SH-SY5Y (cell line): ENCODE measurements around the gene EMX1.

ENCODE experiments used
- GATA2 ChIP-seq: IDR thresholded peaks from 2 replicates; pipeline ENCODE4 v1.6.1; 2011; ENCODE audit warnings: mild to moderate bottlenecking, low read depth, low read length
- GATA3 ChIP-seq: IDR thresholded peaks from 2 replicates; pipeline ENCODE4 v1.6.1; 2011; ENCODE audit warnings: low read depth, mild to moderate bottlenecking, low read length, moderate library complexity

- TF ChIP-seq GATA3 = no peak
- no peak for TF ChIP-seq GATA2
These were observed 19.3 kb upstream of the EMX1 start for GRCh38 chr2:72897785-72898584.
